Measurements from ENCODE around the gene PSMA4. TPM values are rescaled to one million over a fixed set of nuclear protein-coding genes. Genes with fewer than 3 reads are reported as not detected.
A peak's percentile ranks its signal among the peaks of the same experiment; 100 is the strongest.

Gene PSMA4
- total RNA-seq, 3 donors from 2014 or later (not counting 1 experiment from before 2014, with no cell fraction given): 94.6 to 124 (median 96.4) TPM

GRCh38 chr15:78542647-78543046 lies 2.4 kb downstream of the PSMA4 start:
- H3K27me3 Mint-ChIP-seq (ENCODE audit: low read depth in 2 of 2): no peaks in the 10 kb centered on the region
- no peak for DNase-seq
- H3K4me3 ChIP-seq (ENCODE audit: low read length): no peak overlapping the region
- ATAC-seq: no peak
- 98% methylated on average over 3 of the region's 3 CpGs for WGBS (ENCODE audit: insufficient coverage)
- intact Hi-C loops (cut with micrococcal nuclease): no loop called here
- H3K9me3 ChIP-seq (ENCODE audit: control insufficient read depth, insufficient read depth, low read length): no peaks in the 10 kb centered on the region
- H3K36me3 Mint-ChIP-seq: peaks cover 10% of the 10 kb centered on the region
- peaks cover 16% of the 10 kb centered on the region for H3K4me1 ChIP-seq (ENCODE audit: control insufficient read depth, insufficient read depth, low read length)
- peak overlapping the region; percentile 92 for H3K4me3 Mint-ChIP-seq
- peak overlapping the region; percentile 89 to 92 for H3K27ac Mint-ChIP-seq
- peaks cover 32 to 33% of the 10 kb centered on the region in 2 donors for H3K4me1 Mint-ChIP-seq
- no peak for TF ChIP-seq CTCF (IDR thresholded peaks at IDR 0.05)
- peaks cover 43% of the 10 kb centered on the region for H3K36me3 ChIP-seq (ENCODE audit: control insufficient read depth, insufficient read depth, low read length)
- H3K27ac ChIP-seq (ENCODE audit: low read length): no peak overlapping the region
- no peaks in the 10 kb centered on the region for H3K27me3 ChIP-seq (ENCODE audit: control insufficient read depth, insufficient read depth, low read length)
- no peaks in the 10 kb centered on the region for H3K9me3 Mint-ChIP-seq

GRCh38 chr15:78550194-78550593 lies 9.9 kb downstream of the PSMA4 start:
- Mint-ChIP-seq H3K36me3 (peaks cover 20% of the 10 kb centered on the region), H3K27me3 (ENCODE audit: low read depth in 2 of 2) (no peaks in the 10 kb centered on the region), H3K9me3 (no peaks in the 10 kb centered on the region), H3K4me3 (no peak overlapping the region), H3K4me1 (no peaks in the 10 kb centered on the region), H3K27ac (no peak overlapping the region)
- Histone ChIP-seq H3K27me3 (ENCODE audit: control insufficient read depth, insufficient read depth, low read length) (no peaks in the 10 kb centered on the region), H3K4me1 (ENCODE audit: control insufficient read depth, insufficient read depth, low read length) (no peaks in the 10 kb centered on the region), H3K36me3 (ENCODE audit: control insufficient read depth, insufficient read depth, low read length) (peaks cover 54% of the 10 kb centered on the region), H3K27ac (ENCODE audit: low read length) (no peak overlapping the region), H3K9me3 (ENCODE audit: control insufficient read depth, insufficient read depth, low read length) (no peaks in the 10 kb centered on the region), H3K4me3 (ENCODE audit: low read length) (no peak overlapping the region)
- DNase-seq (no peak), ATAC-seq (no peak)
- 92% methylated on average over 6 of the region's 6 CpGs for WGBS (ENCODE audit: insufficient coverage)
- intact Hi-C loops (cut with micrococcal nuclease): no loop called here
- no peak for TF ChIP-seq CTCF (IDR thresholded peaks at IDR 0.05)

- no peak overlapping the region for H3K4me3 ChIP-seq (ENCODE audit: low read length)
- no peaks in the 10 kb centered on the region for H3K27me3 Mint-ChIP-seq (ENCODE audit: low read depth in 2 of 2)
- H3K27me3 ChIP-seq (ENCODE audit: control insufficient read depth, insufficient read depth, low read length): no peaks in the 10 kb centered on the region
- no peak overlapping the region for H3K27ac ChIP-seq (ENCODE audit: low read length)
- H3K36me3 Mint-ChIP-seq: peaks cover 20% of the 10 kb centered on the region
- ATAC-seq (no peak), DNase-seq (no peak)
- no peaks in the 10 kb centered on the region for H3K9me3 Mint-ChIP-seq
- WGBS (ENCODE audit: insufficient coverage): 91% methylated on average over 3 of the region's 3 CpGs
- no peak overlapping the region for H3K4me3 Mint-ChIP-seq
- peaks cover 47% of the 10 kb centered on the region for H3K36me3 ChIP-seq (ENCODE audit: control insufficient read depth, insufficient read depth, low read length)
- H3K4me1 Mint-ChIP-seq: no peaks in the 10 kb centered on the region
- no peaks in the 10 kb centered on the region for H3K9me3 ChIP-seq (ENCODE audit: control insufficient read depth, insufficient read depth, low read length)
- no peak for TF ChIP-seq CTCF (IDR thresholded peaks at IDR 0.05)
- peak overlapping the region in 1 of 2 donors; percentile 16 for H3K27ac Mint-ChIP-seq
- no peaks in the 10 kb centered on the region for H3K4me1 ChIP-seq (ENCODE audit: control insufficient read depth, insufficient read depth, low read length)
- intact Hi-C loops (cut with micrococcal nuclease): no loop called here
Observed at GRCh38 chr15:78550815-78551214, 10.6 kb downstream of the PSMA4 start.

- H3K27me3 ChIP-seq (ENCODE audit: control insufficient read depth, insufficient read depth, low read length): no peaks in the 10 kb centered on the region
- Mint-ChIP-seq H3K36me3 (peaks cover 20% of the 10 kb centered on the region), H3K4me1 (no peaks in the 10 kb centered on the region), H3K27ac (no peak overlapping the region), H3K9me3 (no peaks in the 10 kb centered on the region), H3K27me3 (ENCODE audit: low read depth in 2 of 2) (no peaks in the 10 kb centered on the region), H3K4me3 (no peak overlapping the region)
- WGBS (ENCODE audit: insufficient coverage): 84% methylated on average over 5 of the region's 5 CpGs
- ATAC-seq (no peak), DNase-seq (no peak)
- H3K4me1 ChIP-seq (ENCODE audit: control insufficient read depth, insufficient read depth, low read length): no peaks in the 10 kb centered on the region
- peaks cover 40% of the 10 kb centered on the region for H3K36me3 ChIP-seq (ENCODE audit: control insufficient read depth, insufficient read depth, low read length)
- H3K9me3 ChIP-seq (ENCODE audit: control insufficient read depth, insufficient read depth, low read length): no peaks in the 10 kb centered on the region
- intact Hi-C loops (cut with micrococcal nuclease): no loop called here
- no peak for TF ChIP-seq CTCF (IDR thresholded peaks at IDR 0.05)
- H3K4me3 ChIP-seq (ENCODE audit: low read length): no peak overlapping the region
- no peak overlapping the region for H3K27ac ChIP-seq (ENCODE audit: low read length)
Observed at GRCh38 chr15:78551902-78552301, 11.7 kb downstream of the PSMA4 start.

Measured in natural killer cell (primary cell).